H1 (cell line): ENCODE results near the gene PEAK1. TPM values are rescaled to one million over a fixed set of nuclear protein-coding genes. Genes with fewer than 3 reads are reported as not detected.

Experiments used
- CTCF ChIA-PET: fragments of 300-600 bp; sonication (Branson Sonifier 250); formaldehyde crosslinking; loops from one replicate; lab custom pipeline; 2021; ENCODE audit not compliant: partially characterized antibody; lab: Charles Lee
- POLR2A ChIA-PET: fragments of 300-600 bp; sonication (Branson Sonifier 250); formaldehyde crosslinking; loops from one replicate; lab custom pipeline; 2021; ENCODE audit warnings: inconsistent platforms; ENCODE audit not compliant: partially characterized antibody; lab: Charles Lee
- DNase-seq, 2 experiments: peaks; one replicate each; pipeline versions ENCODE4 v3.0.0 to v3.0.0-alpha.2; 2010 to 2022; ENCODE audit warnings: low spot score in 2 of 2, low read depth in 1 of 2, mixed read lengths in 1 of 2
- FAIRE-seq: peaks from 2 replicates; lab custom pipeline; 2011; peaks lifted over from hg19 to GRCh38; lab: Jason Lieb, UNC
- H2AFZ ChIP-seq: 2 replicates; pipeline ENCODE4 v1.8.1; 2012; ENCODE audit warnings: low read length, inconsistent platforms
- H2AK5ac ChIP-seq: 2 replicates; pipeline ENCODE4 v1.6.1; 2013; ENCODE audit warnings: low read depth, low read length
- H2BK120ac ChIP-seq: replicated peaks from 2 replicates; pipeline ENCODE3; 2013; ENCODE audit warnings: low read depth, low read length, inconsistent platforms
- H2BK12ac ChIP-seq: 2 replicates; pipeline ENCODE4 v1.6.1; 2013; ENCODE audit warnings: low read depth, low read length
- H2BK15ac ChIP-seq: 2 replicates; pipeline ENCODE4 v1.6.1; 2013; ENCODE audit warnings: low read length
- H2BK20ac ChIP-seq: 2 replicates; pipeline ENCODE4 v1.6.1; 2013; ENCODE audit warnings: low read length
- H2BK5ac ChIP-seq: 2 replicates; pipeline ENCODE4 v1.6.1; 2013; ENCODE audit warnings: low read depth, low read length
- H3K14ac ChIP-seq: 2 replicates; pipeline ENCODE4 v1.6.1; 2013; ENCODE audit warnings: inconsistent platforms; ENCODE audit not compliant: insufficient read length
- H3K18ac ChIP-seq: 2 replicates; pipeline ENCODE4 v1.6.1; 2013; ENCODE audit warnings: low read length; ENCODE audit errors: extremely low read depth
- H3K23ac ChIP-seq: 2 replicates; pipeline ENCODE4 v1.6.1; 2013; ENCODE audit warnings: inconsistent platforms; ENCODE audit not compliant: insufficient read length
- H3K23me2 ChIP-seq: 2 replicates; pipeline ENCODE4 v1.6.1; 2013; ENCODE audit warnings: low read depth, low read length
- H3K27ac ChIP-seq: 2 replicates; pipeline ENCODE4 v1.6.1; 2011; ENCODE audit warnings: low read depth, low read length, inconsistent platforms
- H3K27me3 ChIP-seq, 4 experiments: replicated peaks in 1 of 4; 1 replicate in 1 of 4; 2 replicates in 3 of 4; pipeline versions ENCODE4 v1.6.1 to v1.8.1; 2011 to 2013; ENCODE audit warnings: low read length in 3 of 4, mild to moderate bottlenecking in 3 of 4, inconsistent platforms in 2 of 4, mixed read lengths in 2 of 4, moderate library complexity in 1 of 4; ENCODE audit not compliant: control insufficient read depth in 3 of 4, insufficient read depth in 3 of 4; ENCODE audit errors: extremely low read depth in 1 of 4
- H3K36me3 ChIP-seq, 4 experiments: 2 replicates each; pipeline versions ENCODE4 v1.6.1 to v1.8.1; 2011 to 2013; ENCODE audit warnings: mild to moderate bottlenecking in 4 of 4, low read length in 3 of 4, moderate library complexity in 2 of 4, control low read depth in 1 of 4, inconsistent platforms in 1 of 4; ENCODE audit not compliant: insufficient read depth in 4 of 4, control insufficient read depth in 2 of 4
- H3K4ac ChIP-seq: replicated peaks from 2 replicates; pipeline ENCODE3; 2013; ENCODE audit warnings: low read length, low read depth, mixed read lengths, inconsistent platforms; ENCODE audit not compliant: insufficient read length
- H3K4me1 ChIP-seq, 4 experiments: replicated peaks in 1 of 4; 1 replicate in 1 of 4; 2 replicates in 3 of 4; pipeline versions ENCODE4 v1.6.1 to v1.8.1; 2011 to 2013; ENCODE audit warnings: low read length in 3 of 4, inconsistent platforms in 2 of 4, mixed read lengths in 1 of 4; ENCODE audit not compliant: insufficient read depth in 4 of 4, control insufficient read depth in 3 of 4
- H3K4me2 ChIP-seq, 2 experiments: 2 replicates each; pipeline versions ENCODE4 v1.6.1 to v1.8.1; 2011 to 2013; ENCODE audit warnings: low read depth in 2 of 2, low read length in 2 of 2, control low read depth in 1 of 2, inconsistent platforms in 1 of 2, mild to moderate bottlenecking in 1 of 2; ENCODE audit not compliant: insufficient read depth in 1 of 2
- H3K4me3 ChIP-seq, 4 experiments: fragments of 200-600, 300-600 bp in 1 of 4; sonication (generic), shearing (Covaris generic), sonication (Bioruptor Twin) in 1 of 4; 2 replicates each; pipeline versions ENCODE4 v1.5.1 to v1.8.1; 2011 to 2016; ENCODE audit warnings: low read length in 4 of 4, low read depth in 3 of 4, control low read depth in 2 of 4, inconsistent platforms in 2 of 4, mild to moderate bottlenecking in 2 of 4, mixed read lengths in 1 of 4, moderate library complexity in 1 of 4; ENCODE audit not compliant: insufficient read depth in 2 of 4; ENCODE audit errors: extremely low read depth in 1 of 4
- H3K56ac ChIP-seq: replicated peaks from 2 replicates; pipeline ENCODE3; 2013; ENCODE audit warnings: low read depth, mild to moderate bottlenecking, mixed read lengths, low read length, inconsistent platforms; ENCODE audit not compliant: insufficient read length
- H3K79me1 ChIP-seq: 2 replicates; pipeline ENCODE4 v1.6.1; 2013; ENCODE audit warnings: low read depth, low read length, control low read depth
- H3K79me2 ChIP-seq, 2 experiments: 2 replicates each; pipeline versions ENCODE4 v1.6.1 to v1.8.1; 2012 to 2013; ENCODE audit warnings: low read length in 2 of 2, mild to moderate bottlenecking in 2 of 2, inconsistent platforms in 1 of 2; ENCODE audit not compliant: insufficient read depth in 2 of 2, control insufficient read depth in 1 of 2
- H3K9ac ChIP-seq, 4 experiments: replicated peaks in 1 of 4; 1 replicate in 1 of 4; 2 replicates in 3 of 4; pipeline versions ENCODE4 v1.6.1 to v1.8.1; 2011 to 2013; ENCODE audit warnings: low read depth in 3 of 4, low read length in 3 of 4, control low read depth in 2 of 4, mild to moderate bottlenecking in 2 of 4, moderate library complexity in 2 of 4, inconsistent platforms in 1 of 4; ENCODE audit errors: extremely low read depth in 1 of 4
- H3K9me3 ChIP-seq, 2 experiments: 2 replicates each; pipeline versions ENCODE4 v1.6.1 to v1.8.1; 2012 to 2013; ENCODE audit warnings: mild to moderate bottlenecking in 2 of 2, moderate library complexity in 2 of 2, control low read depth in 1 of 2, inconsistent platforms in 1 of 2, low read depth in 1 of 2, low read length in 1 of 2, mixed read lengths in 1 of 2; ENCODE audit not compliant: insufficient read depth in 2 of 2
- H4K20me1 ChIP-seq, 2 experiments: replicated peaks in 1 of 2; 2 replicates each; pipeline versions ENCODE3 to v1.8.1; 2011 to 2013; ENCODE audit warnings: inconsistent platforms in 2 of 2, low read length in 2 of 2, mild to moderate bottlenecking in 1 of 2; ENCODE audit not compliant: insufficient read depth in 2 of 2, control insufficient read depth in 1 of 2
- H4K5ac ChIP-seq: 2 replicates; pipeline ENCODE4 v1.6.1; 2013; ENCODE audit warnings: low read length, low read depth, mixed read lengths, inconsistent platforms; ENCODE audit not compliant: insufficient read length
- H4K8ac ChIP-seq: 2 replicates; pipeline ENCODE4 v1.8.0; 2013; ENCODE audit warnings: mild to moderate bottlenecking, moderate library complexity, low read length, inconsistent platforms; ENCODE audit not compliant: insufficient read depth; ENCODE audit errors: extremely low read depth
- H4K91ac ChIP-seq: replicated peaks from 2 replicates; pipeline ENCODE3; 2013; ENCODE audit warnings: low read length, mixed read lengths, inconsistent platforms; ENCODE audit not compliant: insufficient read length
- EP300 ChIP-seq, 2 experiments: IDR thresholded peaks; 1 replicate in 1 of 2; 2 replicates in 1 of 2; pipeline ENCODE4 v1.6.1; 2011 to 2012; ENCODE audit warnings: low read depth in 2 of 2, low read length in 2 of 2, mild to moderate bottlenecking in 2 of 2, borderline replicate concordance in 1 of 2, inconsistent platforms in 1 of 2, moderate library complexity in 1 of 2
- POLR2A ChIP-seq, 2 experiments: IDR thresholded peaks; 1 replicate in 1 of 2; 2 replicates in 1 of 2; pipeline ENCODE4 v1.6.1; 2011; ENCODE audit warnings: low read depth in 2 of 2, low read length in 2 of 2, mild to moderate bottlenecking in 2 of 2; ENCODE audit errors: control extremely low read depth in 1 of 2
- WGBS, 2 experiments: shearing (Covaris generic) in 1 of 2; methylation state at CpG; one replicate each; pipeline versions ENCODE4 v1.1.6 to v1.1.7; 2013 to 2015; ENCODE audit warnings: low lambda C conversion rate in 2 of 2, mixed read lengths in 2 of 2, inconsistent platforms in 1 of 2, low coverage in 1 of 2, missing lambda C conversion rate in 1 of 2; ENCODE audit not compliant: insufficient replicate concordance in 2 of 2, insufficient coverage in 1 of 2, insufficient read length in 1 of 2; ENCODE audit errors: extremely low coverage in 1 of 2, missing lambda C conversion rate in 1 of 2; 5-methylcytosine and 5-hydroxymethylcytosine counted together
- polyA plus RNA-seq, 7 experiments: library from polyadenylated mRNA; depleted of rRNA in 3 of 7; stranded (reverse) in 5 of 7; unstranded in 2 of 7; fragments of >200 nt in 5 of 7; fragments of 200-250 nt in 2 of 7; gene quantifications; 1 replicate in 5 of 7; 2 replicates in 1 of 7; 4 replicates in 1 of 7; pipeline versions ENCODE4 v1.2.1 to v1.2.3, GENCODE V29; 2011 to 2013; ENCODE audit warnings: missing spikeins in 2 of 7, mixed read lengths in 2 of 7
- total RNA-seq: library from RNA; stranded (reverse); fragmentation: NEBNext Ultra II Directional; extraction: Animal tissue kit (Norgen Biotek cat#: 25700); gene quantifications from 2 replicates; pipeline ENCODE4 v1.2.1, GENCODE V29; 2021

PEAK1 gene
- total and polyA plus RNA-seq, 2 of the 8 experiments (the other 6 are each of a cell fraction or from before 2014, with no cell fraction given), result 8.8 to 44.8 TPM

GRCh38 chr15:77352887-77353286 lies 67.0 kb downstream of the PEAK1 start:
- Histone ChIP-seq H2BK5ac (no peak overlapping the region), H4K5ac (no peak overlapping the region), H3K27ac (no peak overlapping the region), H3K23me2 (no peaks in the 10 kb centered on the region; the same call in 1 of the 2 replicates), H3K23ac (no peak overlapping the region), H3K56ac (no peak overlapping the region), H4K20me1 (peaks cover 0 to 3% of the 10 kb centered on the region in 2 experiments), H3K79me1 (no peaks in the 10 kb centered on the region), H3K18ac (no peak overlapping the region), H3K79me2 (0 out of 4 replicates have a peak, but pooled peaks cover 0 to 4% of the 10 kb centered on the region in 2 experiments), H4K91ac (no peak overlapping the region), H3K4me2 (no peak overlapping the region), H3K9ac (no peak overlapping the region), H3K4me1 (peaks cover 0 to 7% (median 2%) of the 10 kb centered on the region in 4 experiments; a peak in 4 of 7 replicates), H4K8ac (no peak overlapping the region), H2BK15ac (no peak overlapping the region), H3K4me3 (no peak overlapping the region), H2AK5ac (no peak overlapping the region), H3K14ac (no peak overlapping the region), H3K9me3 (no peaks in the 10 kb centered on the region), H2AFZ (no peak overlapping the region), H2BK20ac (no peak overlapping the region), H3K27me3 (no peaks in the 10 kb centered on the region), H3K36me3 (no peaks in the 10 kb centered on the region), H3K4ac (no peak overlapping the region), H2BK12ac (no peak overlapping the region), H2BK120ac (no peak overlapping the region)
- CTCF ChIA-PET, result no interaction called here
- no peak for DNase-seq
- FAIRE-seq, result no peak
- POLR2A ChIA-PET, result no interaction called here
- 85% methylated on average over 4 of the region's 4 CpGs; no CpG with 5 or more reads in 1 of the 2 experiments for WGBS, 2 experiments
- TF ChIP-seq EP300 (IDR thresholded peaks at IDR 0.05; ENCODE audit: borderline replicate concordance in 1 of 2, low read depth in 2 of 2, low read length in 2 of 2), result no peak
- no peak for TF ChIP-seq POLR2A (IDR thresholded peaks at IDR 0.05; ENCODE audit: control extremely low read depth in 1 of 2, low read depth in 2 of 2, low read length in 2 of 2)
